Measurements from ENCODE around the gene LRIG3. TPM values are rescaled to one million over a fixed set of nuclear protein-coding genes. Genes with fewer than 3 reads are reported as not detected.

LRIG3 gene
- total and polyA plus RNA-seq, 2 of the 8 experiments (the other 6 are each of a cell fraction or from before 2014, with no cell fraction given), result 6.5 to 9.1 TPM

DNA sequence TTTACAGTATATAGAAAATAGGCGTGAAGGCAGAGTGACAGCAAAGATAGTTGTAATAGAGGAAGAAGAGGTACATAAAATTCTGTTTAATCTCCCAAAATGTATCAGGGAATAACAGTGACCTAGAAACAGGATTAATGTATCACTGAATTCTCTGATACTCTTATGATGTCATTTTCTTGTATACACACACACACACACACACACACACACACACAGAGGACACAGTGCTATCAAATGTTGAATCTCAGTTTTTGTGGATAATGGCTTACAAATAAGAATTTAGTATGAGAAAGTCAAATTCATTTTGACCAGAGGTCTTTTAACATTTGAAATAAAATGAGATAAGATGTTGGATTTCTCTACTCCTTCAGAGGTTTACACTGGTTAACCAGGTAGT lies 4.3 kb upstream of the LRIG3 start:
- H2BK5ac ChIP-seq (ENCODE audit: low read depth, low read length), result no peak overlapping the region
- no peak overlapping the region for H2BK12ac ChIP-seq (ENCODE audit: low read depth, low read length)
- DNase-seq (ENCODE audit: low read depth in 1 of 2, low spot score in 2 of 2) (no peak), FAIRE-seq (no peak)
- no peak overlapping the region for H3K9ac ChIP-seq (replicated peaks in 1 of 4; ENCODE audit: extremely low read depth in 1 of 4, low read depth in 3 of 4, low read length in 3 of 4)
- H2BK120ac ChIP-seq (replicated peaks; ENCODE audit: low read depth, low read length), result no peak overlapping the region
- H3K4ac ChIP-seq (replicated peaks; ENCODE audit: insufficient read length, low read depth, low read length), result no peak overlapping the region
- H3K4me2 ChIP-seq (ENCODE audit: insufficient read depth in 1 of 2, low read depth in 2 of 2, low read length in 2 of 2), result no peak overlapping the region
- H2AFZ ChIP-seq (ENCODE audit: low read length), result no peak overlapping the region; the same call in 1 of the 2 replicates
- no peak overlapping the region for H2BK15ac ChIP-seq (ENCODE audit: low read length)
- H3K56ac ChIP-seq (replicated peaks; ENCODE audit: insufficient read length, low read depth, low read length), result no peak overlapping the region
- H3K27ac ChIP-seq (ENCODE audit: low read depth, low read length), result no peak overlapping the region
- H3K18ac ChIP-seq (ENCODE audit: extremely low read depth, low read length), result no peak overlapping the region
- no peaks in the 10 kb centered on the region for H3K9me3 ChIP-seq (ENCODE audit: insufficient read depth in 2 of 2, low read depth in 1 of 2, low read length in 1 of 2)
- H4K91ac ChIP-seq (replicated peaks; ENCODE audit: insufficient read length, low read length), result no peak overlapping the region
- POLR2A ChIA-PET (ENCODE audit: partially characterized antibody), result no interaction called here
- no peaks in the 10 kb centered on the region for H3K36me3 ChIP-seq (ENCODE audit: control insufficient read depth in 2 of 4, insufficient read depth in 4 of 4, low read length in 3 of 4)
- CTCF ChIA-PET (ENCODE audit: partially characterized antibody), result interaction anchor here (0.9 to 1.5 kb wide), 2 partner anchors 13 to 56 kb away, joined by 3 to 4 read pairs; no protein-coding TSS in a partner anchor
- H3K4me3 ChIP-seq (ENCODE audit: extremely low read depth in 1 of 4, insufficient read depth in 2 of 4, low read depth in 3 of 4, low read length in 4 of 4), result no peak overlapping the region
- no peak overlapping the region for H3K23ac ChIP-seq (ENCODE audit: insufficient read length)
- H2BK20ac ChIP-seq (ENCODE audit: low read length), result no peak overlapping the region
- H3K27me3 ChIP-seq (replicated peaks in 1 of 4; ENCODE audit: control insufficient read depth in 3 of 4, extremely low read depth in 1 of 4, insufficient read depth in 3 of 4, low read length in 3 of 4), result peaks cover 0 to 2% (median 0%) of the 10 kb centered on the region in 4 experiments; a peak in 1 of 7 replicates
- H3K14ac ChIP-seq (ENCODE audit: insufficient read length), result no peak overlapping the region
- H3K4me1 ChIP-seq (replicated peaks in 1 of 4; ENCODE audit: control insufficient read depth in 3 of 4, insufficient read depth in 4 of 4, low read length in 3 of 4), result peaks cover 0 to 3% (median 0%) of the 10 kb centered on the region in 4 experiments; a peak in 2 of 7 replicates
- H4K5ac ChIP-seq (ENCODE audit: insufficient read length, low read depth, low read length), result no peak overlapping the region
- no peaks in the 10 kb centered on the region for H4K20me1 ChIP-seq (replicated peaks in 1 of 2; ENCODE audit: control insufficient read depth in 1 of 2, insufficient read depth in 2 of 2, low read length in 2 of 2)
- TF ChIP-seq RAD21 (IDR thresholded peaks at IDR 0.05 in 1 of 2, conservative IDR thresholded peaks at IDR 0.05 in 1 of 2; ENCODE audit: low read depth in 2 of 2, low read length in 2 of 2) (no peak), CBX5 (IDR thresholded peaks at IDR 0.05; ENCODE audit: low read depth, low read length) (no peak), SIX5 (IDR thresholded peaks at IDR 0.05; ENCODE audit: low read depth, low read length) (no peak), JUND (IDR thresholded peaks at IDR 0.05; ENCODE audit: low read length) (no peak), SUZ12 (IDR thresholded peaks at IDR 0.05; ENCODE audit: low read length) (no peak), RXRA (IDR thresholded peaks at IDR 0.05; ENCODE audit: insufficient read depth, low read depth, low read length) (no peak), GTF2F1 (IDR thresholded peaks at IDR 0.05; ENCODE audit: borderline replicate concordance, low read depth, low read length) (no peak), TAF1 (IDR thresholded peaks at IDR 0.05; ENCODE audit: low read depth, low read length) (no peak)
- H3K23me2 ChIP-seq (ENCODE audit: low read depth, low read length), result peaks cover 3% of the 10 kb centered on the region
- H3K79me2 ChIP-seq (ENCODE audit: control insufficient read depth in 1 of 2, insufficient read depth in 2 of 2, low read length in 2 of 2), result no peaks in the 10 kb centered on the region
- no peak overlapping the region for H4K8ac ChIP-seq (ENCODE audit: extremely low read depth, insufficient read depth, low read length)
- WGBS, 2 experiments (ENCODE audit: extremely low coverage in 1 of 2, insufficient coverage in 1 of 2, insufficient read length in 1 of 2, insufficient replicate concordance in 2 of 2, low coverage in 1 of 2, low lambda C conversion rate in 2 of 2, missing lambda C conversion rate in 1 of 2), result 100% methylated on average over 1 of the region's 1 CpG; no CpG with 5 or more reads in 1 of the 2 experiments
- H3K79me1 ChIP-seq (ENCODE audit: low read depth, low read length), result no peaks in the 10 kb centered on the region
- H2AK5ac ChIP-seq (ENCODE audit: low read depth, low read length), result no peak overlapping the region
